ENCODE results near the gene DCDC2C.

DCDC2C gene

DNA sequence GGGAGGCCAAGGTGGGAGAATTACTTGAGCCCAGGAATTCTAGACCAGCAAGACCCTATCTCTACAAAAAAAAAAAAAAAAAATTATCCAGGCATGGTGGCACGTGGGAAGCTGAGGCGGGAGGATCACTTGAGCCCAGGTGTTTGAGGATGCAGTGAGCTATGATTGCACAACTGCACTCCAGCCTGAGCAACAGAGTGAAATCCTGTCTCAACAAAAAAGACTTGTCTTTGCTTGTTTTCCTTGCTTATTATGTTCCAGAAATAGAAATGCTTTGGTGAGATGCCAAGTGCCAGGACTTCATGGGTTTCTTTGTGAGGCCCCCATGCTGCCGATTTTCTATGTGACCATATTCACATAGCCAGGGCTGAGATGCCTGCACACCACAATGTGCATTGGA is 9.0 kb downstream of the DCDC2C start:
- H3K36me3 Mint-ChIP-seq: no peaks in the 10 kb centered on the region
- H3K4me1 Mint-ChIP-seq: no peaks in the 10 kb centered on the region
- no peak for ATAC-seq (ENCODE audit: low read depth)
- no peaks in the 10 kb centered on the region for H3K9me3 Mint-ChIP-seq
- no peak overlapping the region for H3K4me3 Mint-ChIP-seq
- no peak overlapping the region for H3K27ac Mint-ChIP-seq
- DNase-seq (ENCODE audit: low spot score in 2 of 2): no peak
- H3K27me3 Mint-ChIP-seq: peaks cover 5% of the 10 kb centered on the region

DNA sequence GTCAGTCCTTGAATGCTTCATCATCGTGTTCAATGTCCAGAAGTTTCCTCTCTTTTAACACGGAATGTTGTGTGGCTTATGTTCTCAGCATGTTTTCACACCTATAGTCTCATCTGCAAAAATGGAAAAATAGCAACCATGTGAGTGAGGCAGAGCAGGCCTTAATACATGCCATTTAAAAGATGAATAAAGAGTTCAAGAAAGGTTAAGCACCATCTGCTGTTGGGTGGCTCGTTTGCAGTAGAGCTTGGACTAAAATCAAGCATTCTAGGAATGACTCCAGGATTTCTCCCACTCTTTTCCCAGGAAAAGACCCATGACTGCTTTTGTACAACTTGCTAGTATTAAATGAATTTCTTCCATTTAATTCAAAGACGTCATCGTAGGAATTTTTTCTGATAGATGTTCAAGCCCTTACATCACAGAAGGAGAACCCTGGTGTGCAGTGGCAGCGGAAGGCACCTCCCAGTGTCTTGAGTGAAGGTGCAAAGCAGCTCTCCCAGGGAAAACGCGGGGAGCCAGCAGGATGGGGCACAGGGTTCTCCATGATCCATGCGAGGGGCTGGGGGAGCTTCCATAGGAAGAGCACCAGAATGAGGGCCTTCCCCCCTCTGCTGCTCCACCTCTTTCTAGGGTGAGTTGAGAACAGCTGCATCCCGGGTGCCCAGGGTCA is 9.6 kb downstream of the DCDC2C start:
- Mint-ChIP-seq H3K4me1 (no peaks in the 10 kb centered on the region), H3K27me3 (peaks cover 3% of the 10 kb centered on the region), H3K27ac (no peak overlapping the region), H3K9me3 (no peaks in the 10 kb centered on the region), H3K4me3 (no peak overlapping the region), H3K36me3 (no peaks in the 10 kb centered on the region)
- no peak for DNase-seq (ENCODE audit: low spot score in 2 of 2)
- ATAC-seq (ENCODE audit: low read depth): no peak

DNA sequence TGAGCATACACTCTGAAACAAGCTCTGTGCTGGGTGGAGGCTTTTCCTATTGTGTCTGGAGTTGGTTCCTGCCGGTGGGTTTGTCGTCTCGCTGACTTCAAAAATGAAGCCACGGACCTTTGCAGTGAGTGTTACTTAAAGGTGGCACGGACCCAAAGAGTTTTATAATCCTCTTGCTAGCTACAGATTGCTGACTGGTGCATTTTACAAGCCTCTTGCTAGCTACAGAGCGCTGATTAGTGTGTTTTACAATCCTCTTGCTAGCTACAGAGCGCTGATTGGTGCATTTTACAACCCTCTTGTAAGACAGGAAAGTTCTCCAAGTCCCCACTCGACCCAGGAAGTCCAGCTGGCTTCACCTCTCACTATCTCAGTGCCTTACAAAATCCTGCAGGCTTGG is 15.3 kb downstream of the DCDC2C start:
- no peaks in the 10 kb centered on the region for H3K36me3 Mint-ChIP-seq
- no peaks in the 10 kb centered on the region for H3K4me1 Mint-ChIP-seq
- no peak overlapping the region for H3K27ac Mint-ChIP-seq
- no peak overlapping the region for H3K4me3 Mint-ChIP-seq
- peaks cover 7% of the 10 kb centered on the region for H3K9me3 Mint-ChIP-seq
- no peak for DNase-seq (ENCODE audit: low spot score in 2 of 2)
- no peak for ATAC-seq (ENCODE audit: low read depth)
- peaks cover 8% of the 10 kb centered on the region for H3K27me3 Mint-ChIP-seq

DNA sequence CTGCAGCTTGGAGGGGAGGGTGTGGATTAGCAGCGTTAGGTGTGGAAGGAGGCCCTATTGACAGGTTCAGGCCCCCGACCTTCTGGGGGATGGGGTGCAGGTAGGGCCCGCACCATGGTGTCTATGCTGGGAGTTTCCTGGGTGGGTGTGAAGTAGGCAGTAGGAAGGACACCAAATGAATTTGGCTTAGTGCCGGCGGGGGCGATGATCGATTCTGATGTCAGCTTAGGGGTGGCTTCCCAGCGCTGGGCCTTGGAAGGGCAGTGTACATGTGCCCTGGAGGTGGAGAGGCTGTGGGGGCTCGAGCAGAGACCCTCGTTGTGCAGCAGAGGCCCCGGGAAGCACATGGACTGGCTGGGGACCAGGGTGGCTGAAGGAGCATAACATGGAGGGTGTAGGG is 21.6 kb downstream of the DCDC2C start:
- Mint-ChIP-seq H3K27ac (no peak overlapping the region), H3K9me3 (peaks cover 7% of the 10 kb centered on the region), H3K4me1 (no peaks in the 10 kb centered on the region), H3K36me3 (no peaks in the 10 kb centered on the region), H3K27me3 (peaks cover 32% of the 10 kb centered on the region), H3K4me3 (no peak overlapping the region)
- no peak for ATAC-seq (ENCODE audit: low read depth)
- DNase-seq (ENCODE audit: low spot score in 2 of 2): no peak

DNA sequence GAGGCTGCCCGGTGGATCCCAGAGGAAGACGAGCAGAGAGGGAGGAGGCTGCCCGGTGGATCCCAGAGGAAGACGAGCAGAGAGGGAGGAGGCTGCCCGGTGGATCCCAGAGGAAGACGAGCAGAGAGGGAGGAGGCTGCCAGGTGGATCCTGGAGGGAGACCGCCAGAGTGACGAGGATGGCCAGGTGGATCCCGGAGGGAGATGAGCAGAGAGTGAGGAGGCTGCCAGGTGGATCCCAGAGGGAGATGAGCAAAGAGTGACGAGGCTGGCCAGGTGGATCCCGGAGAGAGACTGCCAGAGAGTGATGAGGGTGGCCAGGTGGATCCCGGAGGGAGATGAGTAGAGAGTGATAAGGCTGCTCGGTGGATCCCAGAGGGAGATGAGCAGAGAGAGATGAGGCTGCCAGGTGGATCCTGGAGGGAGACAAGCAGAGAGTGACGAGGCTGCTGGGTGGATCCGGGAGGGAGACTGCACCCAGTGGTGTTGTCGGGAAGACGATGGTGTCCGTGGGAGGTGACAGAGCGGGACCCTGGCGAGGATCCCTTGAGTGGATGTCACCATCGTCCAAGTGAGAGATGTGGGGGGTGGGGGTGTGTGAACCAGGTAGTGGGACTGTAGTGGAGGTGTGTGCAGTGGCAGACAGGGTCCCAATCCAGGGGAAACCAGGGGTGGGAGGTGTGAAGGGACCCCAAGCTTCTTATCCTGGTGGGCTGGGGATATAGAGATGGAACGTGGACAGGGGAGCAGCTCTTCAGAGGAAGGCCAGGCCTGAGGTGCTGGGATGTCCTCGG is 22.3 kb downstream of the DCDC2C start:
- DNase-seq (ENCODE audit: low spot score in 2 of 2) (no peak), ATAC-seq (ENCODE audit: low read depth) (no peak)
- Mint-ChIP-seq H3K4me1 (no peaks in the 10 kb centered on the region), H3K9me3 (peaks cover 6% of the 10 kb centered on the region), H3K27ac (no peak overlapping the region), H3K4me3 (no peak overlapping the region), H3K27me3 (peaks cover 32% of the 10 kb centered on the region), H3K36me3 (no peaks in the 10 kb centered on the region)

DNA sequence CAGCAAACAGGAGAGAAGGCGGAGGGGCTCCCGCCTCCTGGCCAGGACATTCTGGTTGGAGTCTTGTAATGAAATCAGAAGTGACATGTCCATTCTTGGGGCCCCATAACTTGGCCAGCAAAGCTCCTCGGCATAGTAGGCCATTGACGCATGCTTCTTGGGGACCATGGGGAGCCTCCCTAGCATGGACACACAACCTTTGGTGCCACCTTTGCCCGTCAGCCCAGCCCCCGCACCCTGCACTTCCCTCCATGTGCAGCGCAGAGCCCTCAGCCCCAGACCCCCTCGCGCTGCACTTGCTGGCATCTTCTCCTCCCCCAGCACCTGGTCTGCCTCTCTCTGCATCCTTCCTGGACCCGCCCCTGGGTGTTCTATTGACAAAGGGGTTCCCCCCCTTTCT is 23.1 kb downstream of the DCDC2C start:
- no peaks in the 10 kb centered on the region for H3K4me1 Mint-ChIP-seq
- no peak overlapping the region for H3K27ac Mint-ChIP-seq
- no peaks in the 10 kb centered on the region for H3K36me3 Mint-ChIP-seq
- ATAC-seq (ENCODE audit: low read depth) (no peak), DNase-seq (ENCODE audit: low spot score in 2 of 2) (no peak)
- H3K27me3 Mint-ChIP-seq: peaks cover 32% of the 10 kb centered on the region
- no peak overlapping the region for H3K4me3 Mint-ChIP-seq
- H3K9me3 Mint-ChIP-seq: peaks cover 2% of the 10 kb centered on the region

DNA sequence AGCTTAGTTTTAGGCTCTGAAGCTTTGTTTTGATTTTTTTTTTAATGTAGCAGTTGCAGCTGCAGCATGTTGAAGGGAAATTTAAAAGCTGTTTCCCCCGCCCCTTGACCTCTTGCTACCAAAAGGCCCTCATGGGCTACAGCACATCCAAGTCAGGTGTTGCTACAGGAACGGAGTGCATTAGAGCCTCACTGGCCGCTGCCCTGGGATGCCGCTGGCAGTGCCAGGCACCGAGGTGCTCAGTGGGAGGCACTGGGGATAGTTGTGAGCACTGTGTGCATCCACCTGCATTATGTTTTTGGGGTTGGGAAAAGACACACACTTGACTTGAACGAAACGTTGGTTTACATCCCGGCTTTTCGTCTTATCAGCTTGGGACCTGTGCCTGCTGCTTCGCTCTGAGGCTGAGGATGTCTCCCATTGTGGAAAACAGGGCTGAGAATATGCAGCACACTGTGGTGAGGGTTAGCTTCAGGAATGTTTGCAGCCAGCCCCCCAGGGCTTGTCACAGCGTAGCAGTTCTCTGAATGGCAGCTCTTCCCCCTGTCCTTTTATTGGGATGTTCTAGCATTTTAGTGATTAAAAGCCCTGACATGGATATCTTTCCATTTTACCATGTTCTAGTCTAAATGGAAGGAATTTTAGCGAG is 24.1 kb downstream of the DCDC2C start:
- no peaks in the 10 kb centered on the region for H3K9me3 Mint-ChIP-seq
- H3K27ac Mint-ChIP-seq: no peak overlapping the region
- no peaks in the 10 kb centered on the region for H3K36me3 Mint-ChIP-seq
- no peaks in the 10 kb centered on the region for H3K4me1 Mint-ChIP-seq
- H3K27me3 Mint-ChIP-seq: peaks cover 29% of the 10 kb centered on the region
- H3K4me3 Mint-ChIP-seq: no peak overlapping the region
- DNase-seq (ENCODE audit: low spot score in 2 of 2) (no peak), ATAC-seq (ENCODE audit: low read depth) (no peak)

DNA sequence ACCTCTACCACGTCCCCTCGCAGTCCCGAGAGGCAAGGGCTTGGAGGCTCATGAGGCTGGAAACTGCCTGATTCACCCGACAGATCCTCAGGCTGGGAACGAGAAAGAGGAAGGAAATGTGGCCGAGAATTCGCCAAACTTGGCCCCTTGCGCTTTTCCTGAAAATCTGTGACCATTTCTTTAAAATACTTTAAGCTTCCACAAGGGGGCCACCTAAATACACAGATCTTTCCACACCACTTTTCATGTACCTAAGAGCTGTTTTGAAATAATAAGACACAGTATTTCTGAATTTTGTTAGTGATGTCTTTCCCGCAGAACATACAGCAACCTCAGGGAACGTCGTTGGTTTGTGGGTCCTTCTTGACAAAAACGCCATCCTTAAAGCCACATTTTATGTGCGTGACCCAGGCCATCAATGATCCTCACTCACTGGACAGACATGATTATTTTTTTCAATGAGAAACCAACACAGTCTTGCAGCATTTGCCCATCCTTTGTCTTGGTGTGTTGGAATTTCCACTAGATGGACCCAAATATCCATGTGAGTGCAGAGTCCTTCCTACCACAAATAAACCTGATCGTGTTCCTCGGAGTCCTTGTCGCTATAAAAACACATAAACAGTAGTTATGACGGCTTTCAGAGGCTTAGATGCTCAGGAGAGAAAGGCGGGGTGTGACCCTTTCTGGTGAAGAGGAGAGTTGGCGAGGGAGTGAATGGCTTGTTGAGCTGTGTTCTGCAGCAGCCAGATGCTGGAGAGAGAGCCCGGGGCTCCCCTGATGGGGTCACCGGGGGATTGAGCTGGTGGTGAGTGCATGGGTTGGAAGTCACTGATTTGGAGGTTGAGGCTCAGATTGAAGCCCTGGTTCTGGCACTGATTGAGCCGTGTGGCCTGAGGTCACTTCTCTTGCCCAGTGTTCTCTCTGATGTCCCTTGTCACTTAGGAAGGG is 25.0 kb downstream of the DCDC2C start:
- Mint-ChIP-seq H3K27me3 (peaks cover 29% of the 10 kb centered on the region), H3K4me1 (no peaks in the 10 kb centered on the region), H3K36me3 (no peaks in the 10 kb centered on the region), H3K4me3 (no peak overlapping the region), H3K27ac (no peak overlapping the region), H3K9me3 (no peaks in the 10 kb centered on the region)
- no peak for DNase-seq (ENCODE audit: low spot score in 2 of 2)
- ATAC-seq (ENCODE audit: low read depth): no peak

DNA sequence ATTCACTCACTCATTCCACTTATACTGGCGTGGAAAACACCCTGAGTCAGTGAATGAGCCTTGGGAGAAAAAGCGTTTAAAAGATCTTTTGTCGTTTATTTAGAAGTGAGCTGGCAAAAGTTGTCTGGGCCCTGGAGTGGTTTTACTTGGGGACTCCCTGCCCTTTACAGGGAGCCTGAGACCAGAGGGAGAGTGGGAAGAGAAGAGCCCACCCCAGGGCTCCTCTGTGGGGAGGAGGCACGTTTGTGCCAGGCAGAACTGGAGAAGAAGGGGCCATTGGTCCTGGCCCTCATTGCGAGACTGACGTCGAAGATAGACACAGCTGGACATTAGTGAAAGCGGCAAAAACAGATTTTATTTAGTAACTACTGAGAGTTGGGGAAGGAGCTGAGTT is 25.7 kb downstream of the DCDC2C start:
- ATAC-seq (ENCODE audit: low read depth): no peak
- Mint-ChIP-seq H3K36me3 (no peaks in the 10 kb centered on the region), H3K27me3 (peaks cover 31% of the 10 kb centered on the region), H3K27ac (no peak overlapping the region), H3K4me3 (no peak overlapping the region), H3K4me1 (no peaks in the 10 kb centered on the region), H3K9me3 (no peaks in the 10 kb centered on the region)
- DNase-seq (ENCODE audit: low spot score in 2 of 2): no peak

DNA sequence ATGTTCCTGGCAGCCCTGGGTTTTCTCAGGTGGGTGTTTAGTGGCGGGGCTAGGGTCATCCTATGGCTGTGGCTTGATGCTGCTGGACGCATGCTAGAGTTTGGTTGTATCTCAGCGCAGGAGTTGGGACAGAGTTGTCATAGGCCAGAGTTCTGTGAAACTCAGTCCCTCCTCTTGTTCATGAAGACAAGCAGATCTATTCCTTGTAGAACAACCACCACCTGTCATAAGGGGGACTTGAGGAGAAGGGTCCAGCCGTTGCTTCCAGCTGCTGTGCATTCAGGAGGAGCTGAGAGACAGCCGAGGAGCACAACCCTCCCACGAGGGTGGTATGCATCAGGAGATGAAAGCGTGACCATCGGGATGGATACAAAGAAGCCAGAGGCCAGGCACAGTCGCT is 26.4 kb downstream of the DCDC2C start:
- Mint-ChIP-seq H3K36me3 (no peaks in the 10 kb centered on the region), H3K4me3 (no peak overlapping the region)

DNA sequence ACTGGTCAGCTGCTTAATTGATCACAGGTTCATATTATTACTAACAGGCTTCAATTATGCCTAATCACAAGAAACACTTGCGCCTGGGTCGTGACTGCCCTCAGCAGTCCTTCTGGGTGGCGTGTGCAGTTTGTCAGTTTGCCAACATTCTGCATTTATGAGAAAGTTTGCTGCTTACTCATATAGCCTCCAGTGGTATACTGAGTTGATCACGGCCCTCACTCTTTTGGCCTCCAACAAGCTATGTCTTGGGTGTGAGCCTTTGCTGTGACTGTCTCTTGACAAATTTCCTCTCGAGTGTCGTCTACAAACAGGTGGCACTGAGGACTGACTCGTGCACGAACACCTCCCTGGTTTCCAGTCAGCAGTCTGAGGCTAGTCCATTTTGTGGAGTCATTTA is 27.3 kb downstream of the DCDC2C start:
- no peak overlapping the region for H3K27ac Mint-ChIP-seq
- no peak overlapping the region for H3K4me3 Mint-ChIP-seq
- H3K9me3 Mint-ChIP-seq: no peaks in the 10 kb centered on the region
- DNase-seq (ENCODE audit: low spot score in 2 of 2) (no peak), ATAC-seq (ENCODE audit: low read depth) (no peak)
- no peaks in the 10 kb centered on the region for H3K4me1 Mint-ChIP-seq
- no peaks in the 10 kb centered on the region for H3K36me3 Mint-ChIP-seq
- peaks cover 24% of the 10 kb centered on the region for H3K27me3 Mint-ChIP-seq

More for the DNA sequence above, 26.4 kb downstream of the DCDC2C start:
- Mint-ChIP-seq H3K27ac (no peak overlapping the region), H3K4me1 (no peaks in the 10 kb centered on the region), H3K27me3 (peaks cover 32% of the 10 kb centered on the region), H3K9me3 (no peaks in the 10 kb centered on the region)
- ATAC-seq (ENCODE audit: low read depth): no peak
- no peak for DNase-seq (ENCODE audit: low spot score in 2 of 2)

DNA sequence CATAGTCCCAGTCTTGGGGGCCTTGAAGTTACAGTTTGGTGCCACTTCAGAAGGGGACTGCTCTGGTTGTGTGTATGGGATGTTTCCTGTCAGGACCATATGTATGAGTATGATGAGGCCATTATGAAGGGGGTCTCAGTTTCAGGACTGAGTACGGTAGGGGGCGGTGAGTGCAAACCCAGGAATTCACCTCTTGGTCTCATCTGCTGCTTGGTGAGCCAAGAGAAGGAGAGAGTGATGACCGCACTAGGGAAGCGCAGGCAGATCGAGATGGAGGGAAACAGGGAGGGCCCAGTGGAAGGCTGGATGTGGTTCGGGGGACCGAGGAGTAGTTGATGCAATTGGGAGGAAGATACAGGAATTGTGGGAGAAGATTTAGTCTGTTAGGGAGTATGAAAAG is 28.5 kb downstream of the DCDC2C start:
- Mint-ChIP-seq H3K9me3 (no peaks in the 10 kb centered on the region), H3K36me3 (no peaks in the 10 kb centered on the region), H3K4me1 (no peaks in the 10 kb centered on the region), H3K27me3 (peaks cover 26% of the 10 kb centered on the region), H3K4me3 (no peak overlapping the region), H3K27ac (no peak overlapping the region)
- ATAC-seq (ENCODE audit: low read depth) (no peak), DNase-seq (ENCODE audit: low spot score in 2 of 2) (no peak)

DNA sequence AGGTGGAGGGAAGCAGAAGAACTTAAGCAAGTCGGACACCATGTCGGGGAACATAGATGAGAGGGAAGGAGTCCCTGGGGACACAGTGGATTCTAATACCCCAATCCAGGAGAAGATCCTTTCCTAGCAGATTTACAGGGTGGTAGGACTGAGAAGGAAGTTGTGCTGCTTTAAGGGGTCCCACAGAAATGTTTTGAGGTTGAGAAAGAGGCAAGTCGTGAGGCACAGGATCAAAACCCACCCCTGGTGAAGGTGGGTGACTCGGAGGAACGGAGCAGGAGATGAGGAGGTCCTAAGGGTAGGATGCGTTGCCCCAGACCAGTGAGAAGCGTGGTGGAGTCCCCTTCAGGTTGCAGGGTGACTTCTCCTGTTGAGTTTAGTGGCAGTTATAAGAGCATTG is 32.7 kb downstream of the DCDC2C start:
- Mint-ChIP-seq H3K4me3 (no peak overlapping the region), H3K36me3 (no peaks in the 10 kb centered on the region), H3K4me1 (no peaks in the 10 kb centered on the region), H3K27ac (no peak overlapping the region), H3K27me3 (peaks cover 12% of the 10 kb centered on the region), H3K9me3 (no peaks in the 10 kb centered on the region)
- ATAC-seq (ENCODE audit: low read depth) (no peak), DNase-seq (ENCODE audit: low spot score in 2 of 2) (no peak)

DNA sequence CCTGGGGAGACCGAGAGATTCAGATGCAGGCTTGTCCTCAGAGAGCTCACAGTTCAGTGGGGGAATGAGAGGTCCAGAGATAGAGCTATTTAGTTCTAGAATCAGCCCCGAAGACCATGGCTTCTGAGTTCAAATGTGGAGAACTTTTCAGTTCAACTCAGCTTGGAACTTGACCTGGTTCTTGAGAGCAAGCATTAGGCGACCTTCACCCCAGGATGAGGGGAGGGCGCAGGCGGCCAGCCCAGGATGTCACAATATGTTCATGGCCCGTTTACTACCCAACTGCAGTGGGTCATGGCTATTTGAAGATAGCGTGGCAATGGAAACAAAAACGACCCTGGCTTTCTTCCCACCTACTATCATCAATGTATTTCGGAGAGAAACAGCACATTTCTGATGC is 33.8 kb downstream of the DCDC2C start:
- no peak for DNase-seq (ENCODE audit: low spot score in 2 of 2)
- Mint-ChIP-seq H3K9me3 (no peaks in the 10 kb centered on the region), H3K4me1 (no peaks in the 10 kb centered on the region), H3K4me3 (no peak overlapping the region), H3K27ac (no peak overlapping the region), H3K27me3 (peaks cover 12% of the 10 kb centered on the region), H3K36me3 (no peaks in the 10 kb centered on the region)
- ATAC-seq (ENCODE audit: low read depth): no peak
